HEK293 (cell line): ENCODE data around the gene NGF.

ENCODE experiments used
- EGR2 ChIP-seq: fragments of 450-650 bp; formaldehyde crosslinking; IDR thresholded peaks from 2 replicates; pipeline ENCODE4 v1.5.1; 2016; ENCODE audit warnings: low read depth, missing biosample characterization, missing genetic modification characterization
- GFI1B ChIP-seq: fragments of 450-650 bp; formaldehyde crosslinking; IDR thresholded peaks from 2 replicates; pipeline ENCODE4 v1.5.1; 2016; ENCODE audit warnings: missing biosample characterization, missing genetic modification characterization
- GLI2 ChIP-seq: fragments of 450-650 bp; formaldehyde crosslinking; IDR thresholded peaks from 2 replicates; pipeline ENCODE4; 2017; ENCODE audit warnings: missing biosample characterization, missing genetic modification characterization, low read depth, borderline replicate concordance
- MZF1 ChIP-seq: fragments of 450-650 bp; formaldehyde crosslinking; IDR thresholded peaks from 2 replicates; pipeline ENCODE4 v1.5.1; 2017; ENCODE audit warnings: missing biosample characterization, missing genetic modification characterization, borderline replicate concordance
- OSR2 ChIP-seq: fragments of 450-650 bp; formaldehyde crosslinking; IDR thresholded peaks from 2 replicates; pipeline ENCODE4 v1.5.1; 2016; ENCODE audit warnings: missing biosample characterization, missing genetic modification characterization
- REPIN1 ChIP-seq: fragments of 450-650 bp; formaldehyde crosslinking; IDR thresholded peaks from 2 replicates; pipeline ENCODE4 v1.5.1; 2017; ENCODE audit warnings: missing biosample characterization, missing genetic modification characterization, low read depth
- SETDB1 ChIP-seq: IDR thresholded peaks from one replicate; pipeline ENCODE4 v1.6.1; 2017; ENCODE audit warnings: mild to moderate bottlenecking, low read length, moderate library complexity, mixed read lengths; ENCODE audit not compliant: insufficient read length
- TCF7L2 ChIP-seq: IDR thresholded peaks from 2 replicates; pipeline ENCODE4 v1.6.1; 2011; ENCODE audit warnings: low read depth, mild to moderate bottlenecking, inconsistent platforms, low read length, moderate library complexity, borderline replicate concordance
- YY2 ChIP-seq: fragments of 450-650 bp; formaldehyde crosslinking; IDR thresholded peaks from 2 replicates; pipeline ENCODE4 v1.5.1; 2016; ENCODE audit warnings: missing biosample characterization, missing genetic modification characterization
- ZBTB44 ChIP-seq: fragments of 450-650 bp; IDR thresholded peaks from 2 replicates; pipeline ENCODE4 v1.5.1; 2018; ENCODE audit warnings: missing biosample characterization, mild to moderate bottlenecking, missing genetic modification characterization
- ZBTB6 ChIP-seq: fragments of 450-650 bp; formaldehyde crosslinking; IDR thresholded peaks from 2 replicates; pipeline ENCODE4 v1.5.1; 2017; ENCODE audit warnings: missing biosample characterization, missing genetic modification characterization
- ZBTB8A ChIP-seq: fragments of 450-650 bp; formaldehyde crosslinking; IDR thresholded peaks from 2 replicates; pipeline ENCODE4 v1.5.1; 2016; ENCODE audit warnings: missing biosample characterization, missing genetic modification characterization
- ZFP41 ChIP-seq: fragments of 450-650 bp; formaldehyde crosslinking; IDR thresholded peaks from 2 replicates; pipeline ENCODE4 v1.5.1; 2016; ENCODE audit warnings: missing biosample characterization, missing genetic modification characterization, borderline replicate concordance
- ZFP69B ChIP-seq: fragments of 450-650 bp; formaldehyde crosslinking; IDR thresholded peaks from 2 replicates; pipeline ENCODE4 v1.5.1; 2016; ENCODE audit warnings: missing biosample characterization, missing genetic modification characterization
- ZNF132 ChIP-seq: fragments of 450-650 bp; formaldehyde crosslinking; IDR thresholded peaks from 2 replicates; pipeline ENCODE4 v1.5.1; 2017; ENCODE audit warnings: missing biosample characterization, missing genetic modification characterization, borderline replicate concordance
- ZNF16 ChIP-seq: fragments of 450-650 bp; formaldehyde crosslinking; IDR thresholded peaks from 2 replicates; pipeline ENCODE4 v1.5.1; 2016; ENCODE audit warnings: low read depth, missing biosample characterization, missing genetic modification characterization
- ZNF169 ChIP-seq: fragments of 450-650 bp; formaldehyde crosslinking; IDR thresholded peaks from 2 replicates; pipeline ENCODE4 v1.5.1; 2016; ENCODE audit warnings: missing biosample characterization, missing genetic modification characterization
- ZNF202 ChIP-seq: fragments of 450-650 bp; formaldehyde crosslinking; IDR thresholded peaks from 2 replicates; pipeline ENCODE4 v1.5.1; 2016; ENCODE audit warnings: missing biosample characterization, missing genetic modification characterization, borderline replicate concordance
- ZNF266 ChIP-seq: fragments of 450-650 bp; formaldehyde crosslinking; IDR thresholded peaks from 2 replicates; pipeline ENCODE4 v1.5.1; 2016; ENCODE audit warnings: missing biosample characterization, missing genetic modification characterization, low read depth
- ZNF324 ChIP-seq: fragments of 450-650 bp; formaldehyde crosslinking; IDR thresholded peaks from 2 replicates; pipeline ENCODE4 v1.5.1; 2016; ENCODE audit warnings: missing biosample characterization, missing genetic modification characterization
- ZNF366 ChIP-seq: fragments of 450-650 bp; formaldehyde crosslinking; conservative IDR thresholded peaks from 2 replicates; pipeline ENCODE4 v1.5.1; 2016; ENCODE audit warnings: missing biosample characterization, missing genetic modification characterization
- ZNF391 ChIP-seq: fragments of 450-650 bp; formaldehyde crosslinking; IDR thresholded peaks from 2 replicates; pipeline ENCODE4 v1.5.1; 2016; ENCODE audit warnings: low read depth, missing biosample characterization, missing genetic modification characterization, borderline replicate concordance
- ZNF398 ChIP-seq: fragments of 450-650 bp; formaldehyde crosslinking; IDR thresholded peaks from 2 replicates; pipeline ENCODE4 v1.5.1; 2017; ENCODE audit warnings: missing biosample characterization, missing genetic modification characterization
- ZNF501 ChIP-seq: fragments of 450-650 bp; formaldehyde crosslinking; IDR thresholded peaks from 2 replicates; pipeline ENCODE4 v1.5.1; 2016; ENCODE audit warnings: missing biosample characterization, missing genetic modification characterization
- ZNF510 ChIP-seq: fragments of 450-650 bp; formaldehyde crosslinking; IDR thresholded peaks from 2 replicates; pipeline ENCODE4 v1.5.1; 2018; ENCODE audit warnings: mild to moderate bottlenecking, missing genetic modification characterization, missing biosample characterization; ENCODE audit not compliant: insufficient replicate concordance
- ZNF514 ChIP-seq: fragments of 450-650 bp; formaldehyde crosslinking; IDR thresholded peaks from 2 replicates; pipeline ENCODE4 v1.5.1; 2016; ENCODE audit warnings: missing biosample characterization, missing genetic modification characterization
- ZNF621 ChIP-seq: fragments of 450-650 bp; formaldehyde crosslinking; IDR thresholded peaks from 2 replicates; pipeline ENCODE4 v1.5.1; 2017; ENCODE audit warnings: missing biosample characterization, missing genetic modification characterization
- ZNF664 ChIP-seq: fragments of 450-650 bp; formaldehyde crosslinking; IDR thresholded peaks from 2 replicates; pipeline ENCODE4 v1.5.1; 2016; ENCODE audit warnings: missing biosample characterization, missing genetic modification characterization
- ZNF677 ChIP-seq: fragments of 450-650 bp; IDR thresholded peaks from 2 replicates; pipeline ENCODE4 v1.5.0; 2018; ENCODE audit warnings: missing biosample characterization, mild to moderate bottlenecking, missing genetic modification characterization, moderate library complexity
- ZNF692 ChIP-seq: fragments of 450-650 bp; formaldehyde crosslinking; IDR thresholded peaks from 2 replicates; pipeline ENCODE4 v1.5.1; 2016; ENCODE audit warnings: missing biosample characterization, missing genetic modification characterization
- ZSCAN23 ChIP-seq: fragments of 450-650 bp; formaldehyde crosslinking; IDR thresholded peaks from 2 replicates; pipeline ENCODE4 v1.5.1; 2016; ENCODE audit warnings: missing biosample characterization, missing genetic modification characterization
- ZSCAN30 ChIP-seq: fragments of 450-650 bp; IDR thresholded peaks from 2 replicates; pipeline ENCODE4 v1.5.1; 2018; ENCODE audit warnings: missing biosample characterization, mild to moderate bottlenecking, missing genetic modification characterization, moderate library complexity
- ZSCAN5A ChIP-seq: fragments of 450-650 bp; formaldehyde crosslinking; IDR thresholded peaks from 2 replicates; pipeline ENCODE4 v1.5.1; 2016; ENCODE audit warnings: missing biosample characterization, missing genetic modification characterization

Gene NGF

GRCh38 chr1:115317101-115318012, 20.7 kb downstream of the NGF start (continued):
- TF ChIP-seq SETDB1 (no peak), ZNF391 (tag by site-specific recombination) (no peak), YY2 (no peak), ZNF621 (no peak), ZNF514 (tag by site-specific recombination) (no peak), MZF1 (tag by site-specific recombination) (no peak), GFI1B (no peak), ZNF324 (tag by site-specific recombination) (no peak), ZSCAN30 (tag by site-specific recombination) (no peak), ZNF677 (tag by site-specific recombination) (no peak), REPIN1 (tag by site-specific recombination) (no peak), ZSCAN23 (no peak), EGR2 (tag by site-specific recombination) (peak; percentile 57), ZNF510 (no peak), ZNF398 (tag by site-specific recombination) (no peak), TCF7L2 (peak; percentile 47; the same call in 1 of the 2 replicates), ZNF366 (peak; percentile 84), ZNF202 (no peak), ZBTB8A (tag by site-specific recombination) (no peak), OSR2 (peak; percentile 45; the same call in 1 of the 2 replicates), ZNF16 (tag by site-specific recombination) (no peak), ZNF664 (tag by site-specific recombination) (no peak), GLI2 (tag by site-specific recombination) (no peak), ZBTB44 (0 out of 2 replicates have a peak, but pooled peaks have one; percentile 11), ZFP41 (tag by site-specific recombination) (no peak), ZBTB6 (tag by site-specific recombination) (no peak), ZNF132 (tag by site-specific recombination) (no peak), ZSCAN5A (tag by site-specific recombination) (no peak), ZNF266 (tag by site-specific recombination) (no peak), ZNF692 (peak; percentile 57; the same call in 1 of the 2 replicates), ZFP69B (tag by site-specific recombination) (no peak), ZNF169 (no peak), ZNF501 (tag by site-specific recombination) (no peak)
